HG02852 (cell line): ENCODE measurements around the gene TEX22.

Experiments
- ATAC-seq: cut with Tn5 transposase; IDR thresholded peaks from one replicate; pipeline ENCODE4 v1.9.1; 2021; ENCODE audit warnings: mild to moderate bottlenecking, moderate library complexity; ENCODE audit not compliant: unreplicated experiment

TEX22 gene

GRCh38 chr14:105398726-105399465, 558 bp downstream of the TEX22 start:
- ATAC-seq: peak; percentile 44

GRCh38 chr14:105399466-105399775, 1.1 kb downstream of the TEX22 start:
- no peak for ATAC-seq

- no peak for ATAC-seq
These were observed 1.7 kb downstream of the TEX22 start for GRCh38 chr14:105400016-105400415.

DNA sequence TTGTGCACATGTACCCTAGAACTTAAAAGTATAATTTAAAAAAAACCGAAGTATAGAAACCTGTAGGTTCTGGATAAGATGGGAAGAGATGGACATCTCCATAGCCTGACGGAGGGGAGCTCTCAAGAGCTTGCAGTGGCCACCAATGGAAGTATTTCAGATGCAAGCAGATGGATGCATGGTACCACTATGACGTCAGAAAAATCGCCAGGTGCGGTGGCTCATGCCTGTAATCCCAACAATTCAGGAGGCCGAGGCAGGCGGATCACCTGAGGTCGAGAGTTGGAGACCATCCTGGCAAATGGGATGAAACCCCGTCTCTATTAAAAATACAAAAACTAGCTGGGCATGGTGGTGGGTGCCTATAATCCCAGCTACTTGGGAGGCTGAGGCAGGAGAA, 3.4 kb downstream of the TEX22 start:
- ATAC-seq: no peak

DNA sequence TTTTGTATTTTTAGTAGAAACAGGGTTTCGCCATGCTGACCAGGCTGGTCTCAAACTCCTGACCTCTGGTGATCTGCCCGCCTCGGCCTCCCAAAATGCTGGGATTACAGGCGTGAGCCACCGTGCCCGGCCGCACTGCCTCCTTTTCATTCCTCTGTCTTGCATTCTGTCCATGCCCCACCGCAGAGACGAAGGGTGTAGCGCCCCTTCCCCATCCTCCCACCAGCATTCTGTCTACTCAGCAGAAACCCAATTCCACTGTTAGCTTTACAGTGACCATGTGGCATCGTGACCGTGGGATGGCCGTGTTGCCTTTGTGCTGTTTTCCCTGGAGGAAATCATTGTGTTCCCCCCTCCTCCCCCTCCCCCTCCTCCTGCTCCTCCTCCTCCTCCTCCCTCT, 10.3 kb downstream of the TEX22 start:
- ATAC-seq: no peak

DNA sequence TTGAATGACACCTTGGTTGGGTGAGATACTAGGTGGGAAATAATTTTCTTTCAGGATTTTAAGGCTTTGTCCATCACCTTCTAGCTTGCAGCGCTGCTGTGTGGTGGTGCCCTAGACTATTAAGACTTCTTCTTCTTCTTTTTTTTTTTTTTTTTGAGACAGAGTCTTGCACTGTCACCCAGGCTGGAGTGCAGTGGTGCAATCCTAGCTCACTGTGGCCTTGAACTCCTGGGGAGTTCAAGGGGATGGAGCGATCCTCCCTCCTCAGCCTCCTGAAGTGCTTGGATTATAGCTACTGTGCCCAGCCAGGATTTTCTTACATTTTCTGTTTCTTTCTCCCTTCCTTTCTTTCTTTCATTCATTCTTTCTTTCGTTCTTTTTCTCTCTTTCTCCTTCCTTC, 11.0 kb downstream of the TEX22 start:
- no peak for ATAC-seq

- no peak for ATAC-seq
These were observed 12.3 kb downstream of the TEX22 start for GRCh38 chr14:105410642-105411016.

DNA sequence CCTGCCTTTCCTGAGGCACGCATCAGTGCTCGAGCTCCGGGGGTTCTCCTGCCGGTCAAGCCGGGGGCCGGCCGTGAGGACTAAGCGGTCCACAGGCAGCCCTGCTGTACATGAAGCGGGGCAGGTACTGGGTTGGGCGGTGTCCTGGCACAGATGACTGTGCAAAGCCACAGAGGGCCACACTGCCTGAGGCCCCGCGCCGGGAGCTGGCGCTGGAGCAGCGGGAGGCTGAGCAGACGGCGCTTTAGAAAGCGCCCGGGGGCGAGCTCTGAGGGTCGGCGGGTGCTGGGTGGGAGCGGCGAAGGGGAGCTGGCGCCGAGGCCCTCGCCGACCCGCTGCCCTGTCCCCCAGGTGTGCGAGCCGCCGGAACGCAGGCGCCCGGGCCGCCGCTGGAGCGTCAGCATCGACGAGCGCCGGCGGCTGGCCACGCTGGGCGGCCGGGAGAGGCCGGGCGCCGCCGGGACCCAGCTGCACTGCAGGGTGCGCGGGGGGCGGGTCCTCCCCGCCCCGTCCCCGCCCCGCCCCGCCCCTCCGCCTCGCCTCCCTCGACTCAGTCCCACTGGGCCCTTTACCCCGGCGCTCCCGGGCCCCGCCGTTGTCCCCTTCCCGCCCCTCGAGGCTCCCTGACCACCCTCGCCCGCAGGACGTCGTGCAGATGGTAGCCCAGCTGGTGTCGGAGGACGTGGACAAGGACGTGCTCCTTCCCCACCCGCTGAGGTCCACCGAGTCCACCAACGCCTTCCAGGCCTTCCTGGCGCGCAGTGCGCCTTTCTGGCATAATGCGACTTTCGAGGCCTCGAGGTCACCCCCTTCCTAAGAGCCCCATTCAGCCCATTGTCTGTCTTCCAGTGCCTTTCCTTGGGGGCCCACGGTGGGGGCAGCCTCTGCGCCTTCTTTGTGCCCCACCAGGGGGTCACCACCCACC, 12.9 kb downstream of the TEX22 start:
- no peak for ATAC-seq

- no peak for ATAC-seq
These were observed 13.8 kb downstream of the TEX22 start for GRCh38 chr14:105411985-105412770.

- no peak for ATAC-seq
These were observed 14.6 kb downstream of the TEX22 start for GRCh38 chr14:105412771-105413543.

GRCh38 chr14:105413544-105413886, 15.2 kb downstream of the TEX22 start:
- no peak for ATAC-seq

DNA sequence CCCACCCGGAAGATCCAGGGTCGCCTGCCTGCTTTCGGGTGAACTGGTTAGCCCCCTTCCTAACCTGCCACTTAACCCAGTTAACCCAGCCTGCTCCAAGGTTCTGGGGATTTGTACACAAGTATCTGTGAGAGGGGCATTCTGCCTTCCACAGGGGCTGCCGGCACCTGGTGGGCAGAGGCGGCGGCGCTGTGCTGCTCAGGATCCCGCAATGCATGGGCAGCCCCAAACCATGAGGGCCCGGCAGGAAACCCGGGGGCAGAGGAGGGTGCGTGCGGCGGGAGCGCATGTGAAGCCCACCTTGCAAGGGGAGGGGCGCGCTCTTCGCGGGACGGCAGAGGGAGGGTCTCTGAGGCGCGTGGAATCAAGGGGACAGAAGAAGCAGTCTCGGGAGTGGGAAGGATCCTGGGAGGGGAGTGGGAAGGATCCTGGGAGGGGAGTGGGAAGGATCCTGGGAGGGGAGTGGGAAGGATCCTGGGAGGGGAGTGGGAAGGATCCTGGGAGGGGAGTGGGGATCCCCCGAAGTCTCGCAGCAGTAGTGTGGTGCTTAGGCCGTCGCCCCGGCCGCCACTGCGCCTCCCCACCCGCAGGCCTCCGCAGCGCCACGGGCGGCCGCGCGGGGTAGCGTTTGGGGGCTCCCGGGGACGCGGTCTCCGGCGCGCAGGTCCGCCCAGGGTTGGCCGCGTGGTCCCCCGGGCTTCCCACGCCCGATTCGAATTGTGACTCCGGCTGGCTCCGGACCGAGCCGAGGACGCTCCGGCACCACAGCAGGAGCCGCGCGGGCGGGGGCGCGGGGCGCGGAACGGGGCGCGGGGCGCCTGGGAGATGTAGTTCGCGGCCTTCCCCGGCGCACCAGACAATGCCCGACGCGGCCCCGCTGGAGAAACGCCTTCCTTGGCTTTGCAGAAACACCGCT, 16.4 kb downstream of the TEX22 start:
- ATAC-seq: no peak

- ATAC-seq: no peak
These were observed 17.4 kb downstream of the TEX22 start for GRCh38 chr14:105415481-105416428.

GRCh38 chr14:105416671-105417070, 18.3 kb downstream of the TEX22 start:
- no peak for ATAC-seq

DNA sequence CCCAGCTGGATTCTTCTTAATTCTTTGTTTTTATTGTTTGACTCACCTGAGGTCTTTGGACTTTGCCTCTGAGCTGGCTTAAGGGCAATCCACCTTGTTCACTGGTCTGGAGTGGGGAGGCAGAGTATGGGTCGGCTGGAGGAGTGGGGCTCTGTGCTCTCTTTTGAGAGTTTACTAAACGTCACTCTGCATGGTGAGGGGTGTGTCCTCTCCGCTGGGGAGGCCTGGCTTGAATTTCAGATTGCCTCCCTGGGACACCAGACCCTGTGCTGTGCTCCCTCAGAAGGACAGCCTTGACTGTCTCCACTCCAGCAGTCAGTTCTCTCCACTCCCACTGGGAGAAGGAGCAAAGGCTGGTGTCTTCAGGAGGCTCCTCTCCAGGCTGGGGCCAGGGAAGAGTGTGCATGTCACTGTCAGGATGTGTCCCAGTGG, 19.4 kb downstream of the TEX22 start:
- ATAC-seq: no peak

GRCh38 chr14:105418269-105419194, 20.2 kb downstream of the TEX22 start:
- ATAC-seq: no peak

DNA sequence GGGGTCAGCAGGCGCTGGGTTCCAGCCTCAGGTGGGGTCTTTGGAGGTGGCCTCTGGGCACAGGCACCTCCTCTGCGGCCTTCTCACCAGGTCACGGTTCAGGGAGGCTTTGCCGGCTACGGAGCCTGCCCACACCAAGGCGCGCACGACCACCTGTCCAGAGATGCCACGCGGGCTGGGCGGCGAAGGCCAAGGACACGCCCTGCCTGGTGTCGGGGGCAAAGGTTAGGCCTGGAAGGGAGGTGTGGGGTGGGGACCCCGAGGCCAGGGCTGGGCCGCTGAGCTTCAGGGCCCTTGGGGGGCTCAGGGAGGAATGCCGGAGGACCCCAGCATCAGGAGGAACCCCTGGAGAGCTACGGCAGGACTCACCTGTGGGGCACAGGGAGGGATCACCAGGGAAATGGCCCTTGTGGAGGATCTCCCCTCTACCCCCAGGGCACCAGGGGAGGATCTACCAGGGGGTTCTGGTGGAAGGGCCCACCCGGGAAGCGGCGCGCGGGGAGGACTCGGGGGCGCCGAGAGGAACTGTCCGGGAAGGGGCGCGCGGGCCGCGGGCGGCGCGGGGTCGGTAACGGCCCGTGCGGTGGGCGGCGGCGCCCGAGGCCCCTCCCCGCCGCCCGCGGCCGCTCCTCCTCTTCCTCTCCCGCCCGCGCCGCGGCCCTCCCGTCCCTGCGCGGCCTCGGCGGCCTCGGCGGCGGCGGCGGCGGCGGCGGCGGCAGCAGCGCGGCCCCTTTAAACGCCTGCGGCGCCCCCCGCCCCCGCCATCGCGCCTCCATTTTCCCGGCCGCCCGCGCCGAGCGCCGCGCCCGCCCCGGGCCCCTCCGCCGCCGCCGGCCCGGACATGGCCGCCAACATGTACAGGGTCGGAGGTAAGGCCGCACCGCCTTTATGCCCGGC, 21.1 kb downstream of the TEX22 start, which contains the start of gene MTA1:
Gene MTA1 (plus strand): TSS at position 633 of the 897 bp plus-strand sequence. CDS start 209 bp downstream, at position 842.
- ATAC-seq: no peak
